Lower lobe of right lung (tissue), 2 donors: ENCODE measurements around the gene CSF1R. TPM values are rescaled to one million over a fixed set of nuclear protein-coding genes. Genes with fewer than 3 reads are reported as not detected.
A peak's percentile ranks its signal among the peaks of the same experiment; 100 is the strongest.

Experiments used
- ATAC-seq, 2 donors: fragments of 200-7000 bp; cut with Tn5 transposase; one replicate each; pipeline ENCODE4 v1.9.1; 2020 to 2022; ENCODE audit warnings: mild to moderate bottlenecking in 2 of 2, moderate library complexity in 2 of 2
- DNase-seq: peaks from one replicate; pipeline ENCODE4 v3.0.0-alpha.2; 2020
- H3K27ac ChIP-seq: fragments of 200-600 bp; one replicate; pipeline ENCODE4 v1.8.0; 2022
- H3K27me3 ChIP-seq: fragments of 200-600 bp; one replicate; pipeline ENCODE4 v1.8.0; 2022; ENCODE audit warnings: low read depth
- H3K36me3 ChIP-seq: fragments of 200-600 bp; one replicate; pipeline ENCODE4 v1.8.0; 2022; ENCODE audit warnings: mild to moderate bottlenecking
- H3K4me1 ChIP-seq: fragments of 200-600 bp; one replicate; pipeline ENCODE4 v1.8.0; 2022
- H3K4me3 ChIP-seq: fragments of 200-600 bp; one replicate; pipeline ENCODE4 v1.8.0; 2022; ENCODE audit warnings: mild to moderate bottlenecking
- H3K9me3 ChIP-seq: fragments of 200-600 bp; one replicate; pipeline ENCODE4 v1.8.0; 2022
- intact Hi-C: fragments of 100-400 bp; cut with DNase I; formaldehyde crosslinking; loops from one replicate; pipeline ENCODE4 v1.11.0; 2022
- total RNA-seq: library from RNA; stranded (reverse); fragmentation: NEBNext Ultra II Directional; extraction: Animal tissue kit (Norgen Biotek cat#: 25700); gene quantifications from one replicate; pipeline ENCODE4 v1.2.1, GENCODE V29; 2021
- TF ChIP-seq, protein P1 (sequence below): fragments of 200-600 bp; IDR thresholded peaks from one replicate; pipeline ENCODE4 v1.8.0; 2022; ENCODE audit warnings: antibody characterized with exemption, mild to moderate bottlenecking
- donor health status: DM: no; HTN: yes; CAD: no; lungs with severe emphysema.

Gene CSF1R
- total RNA-seq, 1 donor from 2014 or later = 78.2 TPM

DNA sequence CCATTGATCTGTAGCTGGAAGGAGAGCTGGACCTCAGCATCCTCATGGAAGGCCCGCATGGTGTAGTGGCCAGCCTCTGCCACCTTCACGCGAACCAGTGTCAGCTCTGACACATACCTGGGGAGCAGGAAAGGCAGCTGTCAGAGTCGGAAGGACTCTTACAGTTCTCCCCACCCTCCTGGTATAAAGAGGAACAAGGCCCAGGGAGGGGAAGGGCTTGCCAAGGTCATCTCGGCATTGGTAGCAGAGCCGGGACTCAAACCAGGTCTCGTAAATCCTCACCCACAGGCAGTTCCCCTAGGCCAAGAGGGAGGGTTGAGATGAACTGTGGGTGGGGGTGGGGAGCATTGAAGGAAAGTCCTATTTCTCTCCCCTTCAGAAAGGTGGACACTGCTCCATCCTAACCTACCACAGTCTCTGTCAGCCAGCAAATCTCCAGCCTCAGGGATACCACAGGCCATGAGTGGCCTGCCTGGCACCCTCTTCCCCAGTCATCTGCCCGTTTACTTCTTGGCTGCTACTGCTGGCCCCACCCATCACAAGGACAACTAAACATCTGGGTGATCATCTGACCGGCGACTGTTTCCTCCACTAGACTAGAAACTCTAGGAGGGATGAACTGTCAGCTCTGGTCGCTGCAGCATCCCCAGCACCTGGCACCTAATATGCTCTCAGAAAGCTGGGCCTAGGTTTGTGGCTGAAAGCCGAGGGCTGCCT lies 45.8 kb upstream of the CSF1R start:
- Histone ChIP-seq H3K36me3 (peaks cover 38% of the 10 kb centered on the region), H3K4me3 (no peak overlapping the region)
- intact Hi-C loops = no loop called here

DNA sequence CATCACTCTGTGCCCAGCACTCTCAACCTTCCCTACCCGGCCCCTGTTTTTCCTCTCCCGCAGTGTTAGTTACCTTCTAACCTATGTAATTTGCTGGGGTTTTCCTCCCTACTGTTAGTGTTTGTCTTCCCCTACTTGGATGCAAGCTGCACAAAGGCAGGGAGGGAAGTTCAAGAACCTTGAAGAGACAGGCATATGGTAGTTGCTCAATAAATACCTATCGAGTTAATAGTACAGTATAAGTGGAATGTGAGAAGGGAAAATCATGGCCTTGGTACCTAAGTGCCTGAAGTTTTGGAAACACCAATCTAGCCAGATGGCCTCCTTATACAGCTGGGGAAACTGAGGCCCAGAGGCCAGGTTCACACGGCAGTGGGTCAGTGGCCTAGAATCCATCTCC lies 45.1 kb upstream of the CSF1R start:
- no peaks in the 10 kb centered on the region for H3K27me3 ChIP-seq
- ATAC-seq = no peak
- intact Hi-C loops = no loop called here
- H3K9me3 ChIP-seq = no peaks in the 10 kb centered on the region
- no peak for DNase-seq
- peaks cover 43% of the 10 kb centered on the region for H3K36me3 ChIP-seq
- H3K4me1 ChIP-seq = peaks cover 25% of the 10 kb centered on the region
- no peak overlapping the region for H3K4me3 ChIP-seq
- no peak overlapping the region for H3K27ac ChIP-seq
- TF ChIP-seq, protein P1, sequence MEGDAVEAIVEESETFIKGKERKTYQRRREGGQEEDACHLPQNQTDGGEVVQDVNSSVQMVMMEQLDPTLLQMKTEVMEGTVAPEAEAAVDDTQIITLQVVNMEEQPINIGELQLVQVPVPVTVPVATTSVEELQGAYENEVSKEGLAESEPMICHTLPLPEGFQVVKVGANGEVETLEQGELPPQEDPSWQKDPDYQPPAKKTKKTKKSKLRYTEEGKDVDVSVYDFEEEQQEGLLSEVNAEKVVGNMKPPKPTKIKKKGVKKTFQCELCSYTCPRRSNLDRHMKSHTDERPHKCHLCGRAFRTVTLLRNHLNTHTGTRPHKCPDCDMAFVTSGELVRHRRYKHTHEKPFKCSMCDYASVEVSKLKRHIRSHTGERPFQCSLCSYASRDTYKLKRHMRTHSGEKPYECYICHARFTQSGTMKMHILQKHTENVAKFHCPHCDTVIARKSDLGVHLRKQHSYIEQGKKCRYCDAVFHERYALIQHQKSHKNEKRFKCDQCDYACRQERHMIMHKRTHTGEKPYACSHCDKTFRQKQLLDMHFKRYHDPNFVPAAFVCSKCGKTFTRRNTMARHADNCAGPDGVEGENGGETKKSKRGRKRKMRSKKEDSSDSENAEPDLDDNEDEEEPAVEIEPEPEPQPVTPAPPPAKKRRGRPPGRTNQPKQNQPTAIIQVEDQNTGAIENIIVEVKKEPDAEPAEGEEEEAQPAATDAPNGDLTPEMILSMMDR = no peak

More for the DNA sequence above, 45.8 kb upstream of the CSF1R start:
- TF ChIP-seq, protein P1 = no peak
- Histone ChIP-seq H3K27ac (peak overlapping the region; percentile 41), H3K4me1 (peaks cover 31% of the 10 kb centered on the region), H3K9me3 (no peaks in the 10 kb centered on the region), H3K27me3 (no peaks in the 10 kb centered on the region)
- no peak for ATAC-seq
- no peak for DNase-seq

DNA sequence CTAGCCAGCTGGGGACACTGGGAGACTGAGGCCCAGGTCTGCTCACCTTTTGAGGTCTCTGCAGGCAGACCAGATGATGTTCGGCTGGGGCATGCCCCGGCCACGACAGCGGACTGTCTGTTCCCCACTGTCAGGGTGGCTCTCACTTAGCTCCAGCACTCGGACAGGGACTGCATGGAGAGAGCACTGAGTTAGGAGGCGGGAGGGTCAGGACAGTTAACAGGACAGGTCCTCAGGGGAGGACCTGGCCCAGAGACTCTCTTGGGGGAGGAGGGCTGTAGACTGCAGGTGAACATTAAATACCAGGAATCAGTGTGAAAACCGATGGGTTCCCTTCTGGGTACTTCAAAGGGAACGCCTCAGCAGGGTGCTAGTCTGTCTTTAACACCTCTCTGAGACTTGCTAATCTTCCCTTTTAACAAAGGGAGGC lies 44.2 kb upstream of the CSF1R start:
- DNase-seq = no peak
- Histone ChIP-seq H3K27me3 (no peaks in the 10 kb centered on the region), H3K4me1 (peaks cover 23% of the 10 kb centered on the region), H3K27ac (no peak overlapping the region), H3K4me3 (no peak overlapping the region), H3K9me3 (no peaks in the 10 kb centered on the region), H3K36me3 (peaks cover 50% of the 10 kb centered on the region)
- TF ChIP-seq, protein P1 = no peak
- intact Hi-C loops = no loop called here
- ATAC-seq = no peak

DNA sequence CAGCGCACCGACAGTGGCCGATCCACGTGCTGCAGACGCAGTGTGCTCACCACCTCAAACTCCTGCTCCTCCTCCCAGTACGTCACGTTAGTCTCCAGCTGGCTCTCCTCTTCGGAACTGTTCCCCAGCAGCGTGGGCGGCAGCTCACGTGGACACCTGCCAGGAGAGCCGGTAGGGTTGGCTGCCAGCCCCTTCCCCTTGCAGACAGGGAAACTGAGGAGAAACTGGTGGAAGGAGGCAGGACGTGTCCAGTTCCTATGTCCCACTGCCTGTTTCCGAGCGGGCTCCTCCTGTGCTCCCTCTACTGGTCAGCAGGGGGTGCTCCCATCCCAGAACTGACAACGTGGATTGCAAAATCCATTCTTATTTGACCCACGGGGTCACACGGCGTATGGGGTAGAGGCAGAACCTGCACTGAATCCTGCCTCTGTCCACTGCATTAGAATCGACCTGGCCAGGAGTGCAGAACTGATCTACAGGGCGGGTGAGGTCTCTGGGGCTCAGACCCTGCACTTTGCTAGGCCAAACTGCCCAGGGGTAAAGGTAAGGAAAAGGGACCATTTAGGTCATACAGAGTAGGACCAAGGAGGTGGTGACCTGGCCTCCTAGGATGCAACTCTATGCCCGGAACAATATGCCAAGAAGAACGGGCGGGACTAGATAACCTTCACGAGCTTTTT lies 43.6 kb upstream of the CSF1R start:
- Histone ChIP-seq H3K4me1 (peaks cover 23% of the 10 kb centered on the region), H3K27ac (no peak overlapping the region), H3K4me3 (peak overlapping the region; percentile 17), H3K9me3 (no peaks in the 10 kb centered on the region), H3K27me3 (no peaks in the 10 kb centered on the region), H3K36me3 (peaks cover 56% of the 10 kb centered on the region)
- peak; percentile 75 for DNase-seq
- intact Hi-C loops = no loop called here
- TF ChIP-seq, protein P1 = peak; percentile 87
- peak; percentile 85 to 87 for ATAC-seq

DNA sequence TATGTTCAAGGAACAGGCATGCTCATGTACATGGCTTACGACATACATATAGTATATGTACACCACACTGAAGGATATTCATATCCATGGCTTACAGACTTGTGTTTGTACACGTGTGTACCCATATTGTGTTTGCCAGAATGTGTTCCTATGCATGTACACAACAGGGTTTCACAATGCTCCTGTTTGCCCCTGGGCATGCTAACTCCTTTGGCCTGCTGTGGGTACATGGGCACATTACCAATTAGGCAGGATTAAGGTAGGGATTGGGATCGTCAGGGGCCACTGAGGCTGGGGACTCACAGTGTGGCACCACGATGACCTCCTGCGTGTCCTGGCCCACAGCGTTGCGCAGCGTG lies 43.1 kb upstream of the CSF1R start:
- DNase-seq (no peak), ATAC-seq (no peak)
- H3K9me3 ChIP-seq = no peaks in the 10 kb centered on the region
- peak overlapping the region; percentile 17 for H3K4me3 ChIP-seq
- TF ChIP-seq, protein P1 = no peak
- H3K27ac ChIP-seq = no peak overlapping the region
- H3K4me1 ChIP-seq = peaks cover 23% of the 10 kb centered on the region
- intact Hi-C loops = no loop called here
- H3K36me3 ChIP-seq = peaks cover 59% of the 10 kb centered on the region
- no peaks in the 10 kb centered on the region for H3K27me3 ChIP-seq
